Liver (tissue), 9 donors: ENCODE results near the gene GNRH2. TPM values are rescaled to one million over a fixed set of nuclear protein-coding genes. Genes with fewer than 3 reads are reported as not detected.
A peak's percentile ranks its signal among the peaks of the same experiment; 100 is the strongest.

ENCODE experiments used
- DNase-seq: peaks from one replicate; pipeline ENCODE4 v3.0.0-alpha.2; 2017; ENCODE audit warnings: low spot score
- H3K27ac ChIP-seq, 2 donors: one replicate each; pipeline ENCODE4 v1.7.0; 2013; ENCODE audit warnings: inconsistent platforms in 2 of 2, low read length in 2 of 2, control low read depth in 1 of 2, low read depth in 1 of 2, mild to moderate bottlenecking in 1 of 2
- H3K27me3 ChIP-seq, 4 donors: one replicate each; pipeline versions ENCODE4 v1.6.1 to v1.7.0; 2013; ENCODE audit warnings: low read length in 3 of 4, inconsistent platforms in 1 of 4, mild to moderate bottlenecking in 1 of 4, moderate library complexity in 1 of 4; ENCODE audit not compliant: control insufficient read depth in 4 of 4, insufficient read depth in 4 of 4
- H3K36me3 ChIP-seq, 4 donors: one replicate each; pipeline versions ENCODE4 v1.6.1 to v1.7.0; 2013; ENCODE audit warnings: low read length in 3 of 4, mild to moderate bottlenecking in 3 of 4, low read depth in 1 of 4, moderate library complexity in 1 of 4; ENCODE audit not compliant: control insufficient read depth in 4 of 4, insufficient read depth in 3 of 4
- H3K4me1 ChIP-seq, 4 donors: one replicate each; pipeline versions ENCODE4 v1.6.1 to v1.7.0; 2013; ENCODE audit warnings: low read length in 3 of 4, mild to moderate bottlenecking in 3 of 4, moderate library complexity in 1 of 4; ENCODE audit not compliant: control insufficient read depth in 4 of 4, insufficient read depth in 4 of 4
- H3K4me3 ChIP-seq, 3 donors: one replicate each; pipeline versions ENCODE4 v1.6.1 to v1.7.0; 2013; ENCODE audit warnings: low read length in 3 of 3, control low read depth in 1 of 3, low read depth in 1 of 3, mild to moderate bottlenecking in 1 of 3
- H3K9ac ChIP-seq, 2 donors: one replicate each; pipeline ENCODE4 v1.7.0; 2013; ENCODE audit warnings: low read length in 2 of 2, mild to moderate bottlenecking in 2 of 2, moderate library complexity in 2 of 2, control low read depth in 1 of 2, low read depth in 1 of 2
- H3K9me3 ChIP-seq, 4 donors: one replicate each; pipeline versions ENCODE4 v1.6.1 to v1.7.0; 2013; ENCODE audit warnings: low read length in 3 of 4; ENCODE audit not compliant: control insufficient read depth in 4 of 4
- EGR1 ChIP-seq, 2 donors: IDR thresholded peaks; 2 replicates each; pipeline ENCODE4 v1.6.1; 2016 to 2018; ENCODE audit warnings: antibody characterized with exemption in 2 of 2, low read depth in 2 of 2
- FOXA1 ChIP-seq: IDR thresholded peaks from 2 replicates; pipeline ENCODE4 v1.6.1; 2016; ENCODE audit warnings: antibody characterized with exemption
- FOXA2 ChIP-seq: IDR thresholded peaks from 2 replicates; pipeline ENCODE4 v1.6.1; 2016; ENCODE audit warnings: antibody characterized with exemption
- GABPA ChIP-seq, 2 donors: IDR thresholded peaks in 1 of 2; conservative IDR thresholded peaks in 1 of 2; 2 replicates each; pipeline ENCODE4 v1.6.1; 2016; ENCODE audit warnings: antibody characterized with exemption in 2 of 2, mild to moderate bottlenecking in 1 of 2, moderate library complexity in 1 of 2
- HNF4A ChIP-seq, 2 donors: conservative IDR thresholded peaks; 2 replicates each; pipeline ENCODE4 v1.6.1; 2016; ENCODE audit warnings: antibody characterized with exemption in 2 of 2, mild to moderate bottlenecking in 2 of 2
- HNF4G ChIP-seq: IDR thresholded peaks from 2 replicates; pipeline ENCODE4 v1.6.1; 2016; ENCODE audit warnings: antibody characterized with exemption
- JUND ChIP-seq, 2 donors: IDR thresholded peaks; 2 replicates each; pipeline ENCODE4 v1.6.1; 2016; ENCODE audit warnings: antibody characterized with exemption in 2 of 2
- REST ChIP-seq: IDR thresholded peaks from 2 replicates; pipeline ENCODE4 v1.6.1; 2016; ENCODE audit warnings: antibody characterized with exemption, mild to moderate bottlenecking
- RXRA ChIP-seq, 2 donors: IDR thresholded peaks; 2 replicates each; pipeline ENCODE4 v1.6.1; 2017 to 2018; ENCODE audit warnings: antibody characterized with exemption in 2 of 2, mild to moderate bottlenecking in 1 of 2
- SP1 ChIP-seq: IDR thresholded peaks from 2 replicates; pipeline ENCODE4 v1.6.1; 2018; ENCODE audit warnings: antibody characterized with exemption, mild to moderate bottlenecking
- TAF1 ChIP-seq: conservative IDR thresholded peaks from 2 replicates; pipeline ENCODE4 v1.6.1; 2016; ENCODE audit warnings: antibody characterized with exemption, mild to moderate bottlenecking
- YY1 ChIP-seq: IDR thresholded peaks from 2 replicates; pipeline ENCODE4 v1.6.1; 2016; ENCODE audit warnings: antibody characterized with exemption, mild to moderate bottlenecking
- WGBS: extraction: QIAGEN DNeasy Blood & Tissue Kit; methylation state at CpG from one replicate; pipeline ENCODE4 v1.1.7; 2013; 5-methylcytosine and 5-hydroxymethylcytosine counted together
- polyA plus RNA-seq, 2 donors: library from polyadenylated mRNA; stranded (reverse) in 1 of 2; unstranded in 1 of 2; fragments of 200-250 nt in 1 of 2; fragments of >200 nt in 1 of 2; fragmentation: Nextera tagmentation in 1 of 2; extraction: Ambion mirVana in 1 of 2; gene quantifications; one replicate each; pipeline versions ENCODE4 v1.2.1 to v1.2.3, GENCODE V29; 2013 to 2015
- total RNA-seq, 2 donors: library from RNA; depleted of rRNA; stranded (reverse); fragments of >200 nt; gene quantifications; one replicate each; pipeline ENCODE4 v1.2.3, GENCODE V29; 2014
- TF ChIP-seq, protein P1 (sequence below): IDR thresholded peaks from 2 replicates; pipeline ENCODE4 v1.6.1; 2016; ENCODE audit warnings: antibody characterized with exemption
- TF ChIP-seq, protein P2 (sequence below): IDR thresholded peaks from 2 replicates; pipeline ENCODE4 v1.6.1; 2016; ENCODE audit warnings: antibody characterized with exemption
- donor health status: healthy.
- donor health status: healthy.
- donor health status: healthy.
- donor health status: healthy.
- donor health status: healthy.

Gene GNRH2
- total and polyA plus RNA-seq, 4 donors, result 0.25 to 0.58 (median 0.44) TPM; not detected in 1

DNA sequence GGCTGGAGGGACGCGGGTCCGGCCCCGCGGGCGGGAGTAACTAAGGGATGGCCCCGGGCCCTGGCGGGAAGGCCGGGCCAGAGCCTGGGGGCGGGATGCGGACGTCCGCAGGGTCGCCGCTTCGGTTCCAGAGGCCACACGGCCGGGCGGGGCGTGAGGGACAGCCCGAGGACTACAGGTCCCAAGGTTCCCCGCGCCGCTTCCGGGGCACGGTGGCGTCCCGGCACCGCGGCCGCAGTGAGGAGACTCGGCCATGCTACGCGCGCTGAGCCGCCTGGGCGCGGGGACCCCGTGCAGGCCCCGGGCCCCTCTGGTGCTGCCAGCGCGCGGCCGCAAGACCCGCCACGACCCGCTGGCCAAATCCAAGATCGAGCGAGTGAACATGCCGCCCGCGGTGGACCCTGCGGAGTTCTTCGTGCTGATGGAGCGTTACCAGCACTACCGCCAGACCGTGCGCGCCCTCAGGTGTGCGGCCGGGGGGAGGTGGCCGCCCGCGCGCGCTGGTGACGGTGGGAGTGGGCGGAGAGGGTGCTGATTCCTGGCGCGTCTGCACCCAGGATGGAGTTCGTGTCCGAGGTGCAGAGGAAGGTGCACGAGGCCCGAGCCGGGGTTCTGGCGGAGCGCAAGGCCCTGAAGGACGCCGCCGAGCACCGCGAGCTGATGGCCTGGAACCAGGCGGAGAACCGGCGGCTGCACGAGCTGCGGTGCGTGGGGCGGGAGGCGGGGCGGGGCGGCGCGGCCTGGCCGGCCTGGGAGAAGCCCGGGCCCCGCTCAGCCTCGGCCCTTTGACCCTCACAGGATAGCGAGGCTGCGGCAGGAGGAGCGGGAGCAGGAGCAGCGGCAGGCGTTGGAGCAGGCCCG is 2.6 kb downstream of the GNRH2 start, which contains the start of gene MRPS26:
TSS of gene MRPS26 (plus strand) at position 237 of the 861 bp plus-strand sequence. CDS start at position 254, 17 bp downstream.
- H3K4me1 ChIP-seq, result peaks cover 5 to 37% (median 24%) of the 10 kb centered on the region in 4 donors
- under 1% methylated on average over 104 of the region's 104 CpGs for WGBS
- TF ChIP-seq HNF4A (conservative IDR thresholded peaks at IDR 0.05) (no peak), SP1 (no peak), GABPA (IDR thresholded peaks at IDR 0.05 in 1 of 2, conservative IDR thresholded peaks at IDR 0.05 in 1 of 2) (peak in 1 of 2 donors; percentile 76), REST (peak; percentile 18), EGR1 (IDR thresholded peaks at IDR 0.05; ENCODE audit: low read depth in 2 of 2) (peak in 1 of 2 donors; percentile 56)

DNA sequence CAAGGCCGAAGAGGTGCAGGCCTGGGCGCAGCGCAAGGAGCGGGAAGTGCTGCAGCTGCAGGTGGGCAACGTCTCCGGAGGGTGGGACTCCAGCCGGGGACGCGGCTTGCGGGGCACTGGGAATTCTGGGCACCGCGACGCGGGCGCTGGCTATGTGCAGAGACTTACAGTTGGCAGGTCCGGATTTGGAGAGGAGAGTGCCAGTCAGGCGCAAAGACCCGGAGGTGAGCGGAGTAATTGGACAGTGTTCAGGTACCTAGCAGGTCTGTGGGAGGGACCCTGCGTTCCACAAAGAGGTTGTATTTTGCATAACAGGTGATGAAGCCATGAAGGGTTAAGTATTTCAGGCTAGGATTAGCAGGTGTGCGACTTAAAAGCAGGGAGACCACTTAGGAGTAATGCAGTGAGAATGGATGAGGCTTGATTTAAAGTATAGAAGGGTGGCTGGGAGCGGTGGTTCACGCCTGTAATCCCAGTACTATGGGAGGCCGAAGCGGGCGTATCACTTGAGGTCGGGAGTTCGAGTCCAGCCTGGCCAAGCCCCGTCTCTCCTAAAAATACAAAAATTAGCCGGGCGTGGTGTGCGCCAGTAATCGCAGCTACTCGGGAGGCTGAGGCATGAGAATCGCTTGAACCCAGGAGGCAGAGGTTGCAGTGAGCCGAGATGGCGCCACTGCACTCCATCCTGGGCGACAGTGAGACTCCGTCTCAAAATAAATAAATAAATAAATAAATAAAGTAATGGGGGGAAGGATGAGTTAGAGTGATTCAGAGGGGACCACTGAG is 3.4 kb downstream of the GNRH2 start:
- Histone ChIP-seq H3K27ac (peak overlapping the region; percentile 89 to 93), H3K4me1 (peaks cover 2 to 33% (median 20%) of the 10 kb centered on the region in 4 donors), H3K4me3 (peak overlapping the region; percentile 74 to 81 (median 80)), H3K9me3 (no peaks in the 10 kb centered on the region), H3K9ac (peak overlapping the region; percentile 64 to 74), H3K36me3 (peaks cover 9 to 27% (median 18%) of the 10 kb centered on the region in 4 donors), H3K27me3 (no peaks in the 10 kb centered on the region)
- no peak for TF ChIP-seq FOXA1
- no peak for TF ChIP-seq EGR1 (IDR thresholded peaks at IDR 0.05; ENCODE audit: low read depth in 2 of 2)
- no peak for TF ChIP-seq FOXA2
- 43% methylated on average over 39 of the region's 39 CpGs for WGBS
- DNase-seq, result no peak

More for the DNA sequence above, 2.6 kb downstream of the GNRH2 start, which contains the start of gene MRPS26:
- Histone ChIP-seq H3K27ac (peak within 1 kb of the TSS; percentile 89 to 93), H3K36me3 (peaks cover 9 to 27% (median 18%) of the 10 kb centered on the region in 4 donors), H3K27me3 (no peaks in the 10 kb centered on the region), H3K4me3 (peak within 1 kb of the TSS; percentile 74 to 81 (median 80)), H3K9ac (peak within 1 kb of the TSS; percentile 64 to 74), H3K9me3 (no peaks in the 10 kb centered on the region)
- DNase-seq, result peak; percentile 85

GRCh38 chr20:3047486-3048419 is 4.3 kb downstream of the GNRH2 start:
- Histone ChIP-seq H3K36me3 (peaks cover 9 to 27% (median 18%) of the 10 kb centered on the region in 4 donors), H3K9me3 (no peaks in the 10 kb centered on the region), H3K4me3 (no peak overlapping the region), H3K9ac (no peak overlapping the region), H3K27me3 (no peaks in the 10 kb centered on the region), H3K27ac (no peak overlapping the region), H3K4me1 (peaks cover 0 to 27% (median 16%) of the 10 kb centered on the region in 4 donors)
- DNase-seq, result no peak
- 90% methylated on average over 14 of the region's 14 CpGs for WGBS
- TF ChIP-seq SP1, result no peak
- TF ChIP-seq, protein P1, sequence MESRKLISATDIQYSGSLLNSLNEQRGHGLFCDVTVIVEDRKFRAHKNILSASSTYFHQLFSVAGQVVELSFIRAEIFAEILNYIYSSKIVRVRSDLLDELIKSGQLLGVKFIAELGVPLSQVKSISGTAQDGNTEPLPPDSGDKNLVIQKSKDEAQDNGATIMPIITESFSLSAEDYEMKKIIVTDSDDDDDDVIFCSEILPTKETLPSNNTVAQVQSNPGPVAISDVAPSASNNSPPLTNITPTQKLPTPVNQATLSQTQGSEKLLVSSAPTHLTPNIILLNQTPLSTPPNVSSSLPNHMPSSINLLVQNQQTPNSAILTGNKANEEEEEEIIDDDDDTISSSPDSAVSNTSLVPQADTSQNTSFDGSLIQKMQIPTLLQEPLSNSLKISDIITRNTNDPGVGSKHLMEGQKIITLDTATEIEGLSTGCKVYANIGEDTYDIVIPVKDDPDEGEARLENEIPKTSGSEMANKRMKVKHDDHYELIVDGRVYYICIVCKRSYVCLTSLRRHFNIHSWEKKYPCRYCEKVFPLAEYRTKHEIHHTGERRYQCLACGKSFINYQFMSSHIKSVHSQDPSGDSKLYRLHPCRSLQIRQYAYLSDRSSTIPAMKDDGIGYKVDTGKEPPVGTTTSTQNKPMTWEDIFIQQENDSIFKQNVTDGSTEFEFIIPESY, result no peak
- no peak for TF ChIP-seq RXRA (IDR thresholded peaks at IDR 0.05)
- TF ChIP-seq EGR1 (IDR thresholded peaks at IDR 0.05; ENCODE audit: low read depth in 2 of 2), result no peak
- no peak for TF ChIP-seq HNF4A (conservative IDR thresholded peaks at IDR 0.05)
- TF ChIP-seq JUND (IDR thresholded peaks at IDR 0.05), result no peak
- TF ChIP-seq YY1, result no peak
- TF ChIP-seq, protein P2, sequence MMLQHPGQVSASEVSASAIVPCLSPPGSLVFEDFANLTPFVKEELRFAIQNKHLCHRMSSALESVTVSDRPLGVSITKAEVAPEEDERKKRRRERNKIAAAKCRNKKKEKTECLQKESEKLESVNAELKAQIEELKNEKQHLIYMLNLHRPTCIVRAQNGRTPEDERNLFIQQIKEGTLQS, result no peak
- no peak for TF ChIP-seq GABPA (IDR thresholded peaks at IDR 0.05 in 1 of 2, conservative IDR thresholded peaks at IDR 0.05 in 1 of 2)
- TF ChIP-seq HNF4G, result no peak
- no peak for TF ChIP-seq TAF1
